NCI-H2081 (cell line): ENCODE results near the gene TREX2.

Experiments used
- DNase-seq, 2 experiments: peaks; one replicate each; lab custom pipeline; 2025; lab: John Stamatoyannopoulos, UW

The TREX2 gene

GRCh38 chrX:153455571-153455970 is 9.7 kb upstream of the TREX2 start:
- no peak for DNase-seq

GRCh38 chrX:153454901-153455550 is 9.2 kb upstream of the TREX2 start:
- DNase-seq: no peak

- no peak for DNase-seq
Observed at GRCh38 chrX:153450949-153451277, 5.1 kb upstream of the TREX2 start.

- no peak for DNase-seq
Observed at GRCh38 chrX:153450114-153450948, 4.5 kb upstream of the TREX2 start.

GRCh38 chrX:153449368-153450113 is 3.7 kb upstream of the TREX2 start:
- no peak for DNase-seq

GRCh38 chrX:153448556-153449367 is 2.9 kb upstream of the TREX2 start:
- DNase-seq: no peak

- no peak for DNase-seq
Observed at GRCh38 chrX:153447581-153447960, 1.7 kb upstream of the TREX2 start.

GRCh38 chrX:153446950-153447580 is 1.2 kb upstream of the TREX2 start:
- DNase-seq: no peak

- DNase-seq: no peak
Observed at GRCh38 chrX:153446636-153446936, 730 bp upstream of the TREX2 start.

GRCh38 chrX:153445106-153445855 is 575 bp downstream of the TREX2 start:
- no peak for DNase-seq

GRCh38 chrX:153444333-153445011 is 1.4 kb downstream of the TREX2 start:
- DNase-seq: no peak

GRCh38 chrX:153443476-153444332 is 2.2 kb downstream of the TREX2 start:
- DNase-seq: no peak

- no peak for DNase-seq
Observed at GRCh38 chrX:153442463-153442862, 3.4 kb downstream of the TREX2 start.

GRCh38 chrX:153441981-153442380 is 3.9 kb downstream of the TREX2 start:
- DNase-seq: no peak

- no peak for DNase-seq
Observed at GRCh38 chrX:153441296-153441695, 4.6 kb downstream of the TREX2 start.

- DNase-seq: no peak
Observed at GRCh38 chrX:153440556-153441135, 5.2 kb downstream of the TREX2 start.

GRCh38 chrX:153439977-153440376 is 5.9 kb downstream of the TREX2 start:
- DNase-seq: no peak

GRCh38 chrX:153438532-153438931 is 7.3 kb downstream of the TREX2 start:
- DNase-seq: no peak

- DNase-seq: no peak
Observed at GRCh38 chrX:153435845-153436244, 10.0 kb downstream of the TREX2 start.
